HG03064 (cell line): ENCODE data around the gene LRRC72.
"Not testable (repeated sequence)": the region's sequence is repeated elsewhere in the genome, so short reads cannot be mapped to it uniquely, and the experiment has no call there.

Experiments
- ATAC-seq: cut with Tn5 transposase; IDR thresholded peaks from one replicate; pipeline ENCODE4 v1.9.1; 2021; ENCODE audit warnings: low read depth; ENCODE audit not compliant: unreplicated experiment

Gene LRRC72

DNA sequence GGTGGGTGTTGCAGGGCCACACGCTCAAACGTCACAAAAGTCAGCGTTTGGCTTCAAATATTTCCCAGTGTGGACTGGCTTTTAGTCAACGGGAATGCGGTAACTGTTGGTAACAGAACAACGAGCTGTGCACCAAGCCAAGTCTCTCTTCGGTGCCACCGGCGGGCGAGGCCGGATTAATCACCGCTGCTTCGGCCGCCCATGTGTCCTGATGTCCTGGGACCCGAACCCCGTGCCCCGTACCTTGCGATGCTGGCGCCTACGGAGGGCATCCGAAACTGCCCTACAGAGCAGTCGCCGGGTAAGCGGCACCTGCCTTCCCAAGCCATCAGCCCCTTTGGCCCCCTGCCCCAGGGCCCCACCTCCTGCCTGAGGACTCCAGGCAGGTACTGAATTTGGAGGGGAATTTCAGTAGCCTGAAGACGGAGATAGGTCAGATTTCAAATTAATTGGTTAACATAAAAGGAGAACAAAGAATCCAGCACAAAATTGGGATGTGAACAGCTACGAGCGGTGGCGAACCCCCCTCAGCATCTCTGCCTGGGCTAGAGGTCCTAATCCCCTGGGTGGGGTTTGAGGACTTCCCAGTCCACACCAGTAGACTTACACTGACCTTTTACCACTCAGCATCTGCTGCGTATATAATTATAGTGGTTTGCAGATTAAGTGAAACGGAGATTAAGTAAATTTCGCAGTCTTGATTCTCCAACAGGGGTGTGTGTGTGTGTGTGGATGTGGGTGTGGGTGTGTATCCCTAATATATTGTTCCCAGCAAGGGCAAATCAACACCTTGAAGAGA, at the start of gene LRRC72:
LRRC72 (plus strand) TSS at position 84 of the 799 bp plus-strand sequence; CDS start at position 212, 128 bp downstream.
- no peak for ATAC-seq

GRCh38 chr7:16479161-16479560, 47.5 kb upstream of the LRRC72 start:
- no peak for ATAC-seq

- no peak for ATAC-seq
These were observed 47.0 kb upstream of the LRRC72 start for GRCh38 chr7:16479591-16479990.

GRCh38 chr7:16484453-16485158, 42.0 kb upstream of the LRRC72 start:
- no peak for ATAC-seq

DNA sequence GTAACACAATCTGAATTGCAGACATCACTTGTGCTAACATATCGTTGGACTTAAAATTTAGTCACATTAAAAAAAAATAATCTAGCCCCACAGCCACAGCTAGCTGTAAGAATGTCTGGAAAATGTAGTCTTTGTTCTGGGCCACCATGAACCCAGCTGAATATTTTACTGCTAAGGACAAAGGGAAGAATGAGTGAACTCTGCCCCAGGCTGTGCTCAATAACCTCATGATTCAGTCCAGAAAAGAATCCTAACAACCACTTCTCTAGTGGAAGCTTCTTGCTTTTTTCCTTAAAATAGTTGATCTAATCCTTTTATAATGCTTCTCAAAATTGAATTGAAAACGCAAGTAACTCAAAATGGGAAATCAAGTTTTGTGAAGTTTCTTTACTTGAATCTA, 35.5 kb upstream of the LRRC72 start:
- no peak for ATAC-seq

GRCh38 chr7:16492513-16493062, 34.0 kb upstream of the LRRC72 start:
- no peak for ATAC-seq

DNA sequence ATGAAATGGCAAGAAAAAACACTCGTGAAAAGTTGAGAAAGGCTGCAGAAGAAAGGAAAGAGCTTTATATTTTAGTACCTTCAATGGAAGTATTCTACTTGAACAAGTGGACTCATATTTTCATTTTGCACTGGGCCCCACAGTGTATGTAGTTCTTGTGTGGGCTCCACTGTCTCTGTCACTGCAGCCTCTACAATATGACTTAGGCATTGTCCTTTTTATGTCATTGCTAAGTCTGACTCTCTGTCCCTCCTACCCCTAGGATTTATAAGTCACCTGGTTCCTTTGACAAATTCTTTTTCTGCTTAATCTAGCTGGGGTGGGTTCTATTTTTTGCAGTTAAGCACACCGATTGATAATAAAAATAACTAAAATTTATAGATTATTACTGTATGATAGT, 33.4 kb upstream of the LRRC72 start:
- ATAC-seq = no peak

DNA sequence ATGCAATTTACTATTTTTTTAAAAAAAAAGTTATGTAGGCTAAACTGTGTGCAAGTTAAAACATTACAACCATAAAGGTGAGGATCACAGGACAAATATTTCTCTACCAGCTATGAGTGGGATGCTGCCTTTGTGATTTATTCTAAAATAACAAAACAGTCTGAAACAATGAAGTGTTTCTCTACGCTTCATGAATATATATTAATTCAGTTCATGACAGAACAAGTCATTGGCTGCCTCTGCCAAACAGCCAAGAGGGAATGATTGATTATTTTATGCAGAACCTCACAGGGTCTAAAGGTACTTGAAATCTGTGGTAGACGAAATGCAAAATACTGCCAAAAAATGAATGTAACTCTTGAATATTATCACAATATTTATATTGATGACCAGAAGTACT, 32.1 kb upstream of the LRRC72 start:
- ATAC-seq = no peak

DNA sequence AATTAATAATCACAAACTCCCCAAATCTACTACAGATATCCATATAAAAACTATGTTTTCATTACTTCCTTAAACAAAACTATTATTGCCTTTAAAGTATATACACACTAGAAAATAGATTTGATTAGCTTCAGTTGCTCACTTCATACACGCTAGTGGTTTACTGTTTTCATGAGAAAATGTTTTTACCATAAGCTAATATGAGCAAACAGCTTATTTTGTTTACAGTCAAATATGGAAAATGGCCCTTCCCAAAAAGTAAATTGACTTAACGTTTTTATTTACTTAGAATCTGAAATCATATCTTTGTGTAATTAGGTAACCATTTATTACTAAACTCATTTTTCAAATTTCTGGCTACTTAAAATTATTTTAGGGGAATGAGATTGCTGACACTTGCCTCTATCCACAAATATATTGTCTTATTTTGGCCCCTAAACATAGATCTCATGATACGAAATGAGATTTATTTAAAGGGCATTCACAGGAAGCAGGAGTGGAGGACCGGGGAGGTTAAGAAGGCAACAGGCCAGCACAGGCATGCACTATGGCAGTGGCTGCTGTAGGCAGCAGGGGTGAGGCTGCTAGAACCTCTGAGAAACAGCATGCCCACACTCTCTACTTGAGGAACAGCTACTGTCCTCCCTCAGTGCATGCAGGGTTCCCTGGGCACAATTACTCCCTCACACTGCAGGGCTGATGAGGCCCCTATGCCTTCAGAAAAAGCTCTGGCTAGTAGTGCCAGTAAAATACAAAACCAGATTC, 31.5 kb upstream of the LRRC72 start:
- no peak for ATAC-seq

- no peak for ATAC-seq
These were observed 28.5 kb upstream of the LRRC72 start for GRCh38 chr7:16498122-16498521.

- ATAC-seq = no peak
These were observed 24.3 kb upstream of the LRRC72 start for GRCh38 chr7:16502303-16502702.

DNA sequence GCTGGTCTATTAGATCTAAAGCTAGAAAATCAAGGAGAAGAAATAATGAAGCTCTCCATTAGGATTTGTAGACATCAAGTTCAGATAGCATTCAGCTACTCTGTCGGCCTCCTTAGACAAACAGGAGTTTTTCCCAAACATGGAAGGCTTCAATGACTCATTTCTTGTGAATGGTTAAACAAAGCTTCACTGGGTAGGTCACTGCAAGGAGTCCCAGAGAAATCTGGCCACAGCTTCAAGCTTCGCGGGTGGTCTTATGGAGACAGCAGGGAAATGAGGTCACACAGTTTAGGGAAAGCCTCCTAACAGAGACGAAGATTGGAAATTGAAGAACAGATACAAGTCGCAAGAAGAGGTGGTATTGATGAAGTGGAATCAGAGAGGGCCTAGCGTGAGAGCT, 22.6 kb upstream of the LRRC72 start:
- no peak for ATAC-seq

DNA sequence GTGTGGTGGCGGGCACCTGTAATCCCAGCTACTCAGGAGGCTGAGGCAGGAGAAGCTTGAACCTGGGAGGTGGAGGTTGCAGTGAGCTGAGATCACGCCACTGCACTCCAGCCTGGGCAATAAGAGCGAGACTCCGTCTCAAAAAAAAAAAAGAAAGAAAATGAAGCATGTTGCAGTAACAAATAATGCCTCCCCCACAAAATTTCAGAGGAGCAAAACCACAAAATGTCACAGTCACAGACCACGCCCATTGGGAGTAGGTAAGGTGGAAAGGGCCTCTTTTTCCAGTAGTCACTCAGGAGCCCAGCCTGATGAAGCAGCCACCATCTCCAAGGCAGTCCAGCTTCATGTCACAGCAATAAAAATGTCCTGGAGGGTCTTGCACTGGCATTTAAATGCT, 20.2 kb upstream of the LRRC72 start:
- ATAC-seq = not testable (repeated sequence)

- no peak for ATAC-seq
These were observed 16.8 kb upstream of the LRRC72 start for GRCh38 chr7:16509829-16510228.

GRCh38 chr7:16511314-16511713, 15.3 kb upstream of the LRRC72 start:
- ATAC-seq = no peak

GRCh38 chr7:16512097-16512496, 14.5 kb upstream of the LRRC72 start:
- ATAC-seq = no peak

- no peak for ATAC-seq
These were observed 12.4 kb upstream of the LRRC72 start for GRCh38 chr7:16514271-16514670.

- ATAC-seq = no peak
These were observed 11.9 kb upstream of the LRRC72 start for GRCh38 chr7:16514729-16515128.

DNA sequence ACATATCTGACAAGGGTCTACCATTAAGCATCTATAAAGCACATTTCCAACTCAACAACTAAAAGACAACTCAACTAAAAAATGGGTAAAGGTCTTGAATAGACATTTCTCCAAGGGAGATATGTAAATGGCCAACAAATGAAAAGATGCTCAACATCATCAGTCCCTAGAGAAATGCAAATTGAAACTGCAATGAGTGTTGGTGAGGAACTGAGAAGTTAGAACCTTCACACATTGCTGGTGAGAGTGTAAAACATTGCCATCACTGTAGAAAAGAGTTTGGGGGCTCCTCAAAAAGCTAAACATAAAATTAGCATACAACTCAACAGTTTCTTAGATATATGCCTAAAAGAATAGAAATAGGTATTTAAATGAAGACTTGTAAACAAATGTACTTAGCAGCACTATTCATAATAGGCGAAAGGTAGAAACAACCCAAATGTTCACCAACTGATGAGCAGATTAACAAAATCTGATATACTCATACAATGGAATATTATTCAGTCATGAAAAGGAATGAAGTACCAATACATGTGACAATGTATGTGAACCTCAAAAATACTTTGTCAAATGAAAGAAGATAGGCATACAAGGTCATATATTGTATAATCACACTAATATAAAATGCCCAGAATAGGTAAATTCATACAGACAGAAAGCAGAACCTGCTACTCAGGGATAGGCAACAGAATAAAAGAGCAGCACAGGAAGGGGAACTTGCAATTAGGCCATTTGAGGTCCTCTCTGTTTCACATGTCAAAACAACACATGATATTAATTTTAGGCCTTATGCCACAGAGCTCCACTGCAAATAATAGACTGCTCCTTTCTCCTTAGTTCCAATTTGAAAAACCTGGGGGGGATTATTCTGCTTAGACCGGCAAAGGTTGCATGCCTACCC, 10.6 kb upstream of the LRRC72 start:
- no peak for ATAC-seq

DNA sequence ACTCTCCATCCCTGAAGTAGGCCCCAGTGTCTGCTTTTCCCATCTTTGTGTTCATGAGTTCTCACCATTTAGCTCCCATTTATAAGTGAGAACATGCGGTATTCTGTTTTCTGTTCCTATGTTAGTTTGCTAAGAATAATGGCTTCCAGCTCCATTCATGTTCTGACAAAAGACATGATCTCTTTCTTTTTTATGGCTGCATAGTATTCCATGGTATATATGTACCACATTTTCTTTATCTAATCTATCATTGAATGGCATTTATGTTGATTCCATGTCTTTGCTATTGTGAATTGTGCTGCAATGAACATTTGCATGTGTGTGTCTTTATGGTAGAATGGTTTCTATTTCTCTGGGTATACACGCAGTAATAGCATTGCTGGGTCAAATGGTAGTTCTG, 6.6 kb upstream of the LRRC72 start:
- not testable (repeated sequence) for ATAC-seq
